GM18511 (cell line): ENCODE data around the gene SNX25.
"Not testable (repeated sequence)": the region's sequence is repeated elsewhere in the genome, so short reads cannot be mapped to it uniquely, and the experiment has no call there.

Experiments used
- ATAC-seq: cut with Tn5 transposase; IDR thresholded peaks from one replicate; pipeline ENCODE4 v1.9.1; 2021; ENCODE audit warnings: mild to moderate bottlenecking, moderate library complexity; ENCODE audit not compliant: unreplicated experiment

The SNX25 gene

GRCh38 chr4:185296665-185297460 lies 87.5 kb downstream of the SNX25 start:
- no peak for ATAC-seq

- no peak for ATAC-seq
These were observed 89.5 kb downstream of the SNX25 start for GRCh38 chr4:185298728-185299430.

- peak; percentile 5 for ATAC-seq
These were observed 95.1 kb downstream of the SNX25 start for GRCh38 chr4:185304541-185304940.

GRCh38 chr4:185304944-185305690 lies 95.7 kb downstream of the SNX25 start:
- ATAC-seq, result peak; percentile 43

GRCh38 chr4:185305979-185306442 lies 96.6 kb downstream of the SNX25 start:
- no peak for ATAC-seq

- ATAC-seq, result peak; percentile 66
These were observed 97.9 kb downstream of the SNX25 start for GRCh38 chr4:185307136-185307950.

- ATAC-seq, result peak; percentile 52
These were observed 100.4 kb downstream of the SNX25 start for GRCh38 chr4:185309770-185310169.

GRCh38 chr4:185311113-185311888 lies 101.9 kb downstream of the SNX25 start:
- ATAC-seq, result peak; percentile 32

GRCh38 chr4:185312699-185313098 lies 103.3 kb downstream of the SNX25 start:
- no peak for ATAC-seq

GRCh38 chr4:185317462-185317861 lies 108.1 kb downstream of the SNX25 start:
- ATAC-seq, result not testable (repeated sequence)

- ATAC-seq, result no peak
These were observed 108.5 kb downstream of the SNX25 start for GRCh38 chr4:185317880-185318279.

GRCh38 chr4:185318679-185319078 lies 109.3 kb downstream of the SNX25 start:
- ATAC-seq, result peak; percentile 51

GRCh38 chr4:185322803-185323202 lies 113.4 kb downstream of the SNX25 start:
- ATAC-seq, result no peak

- no peak for ATAC-seq
These were observed 114.2 kb downstream of the SNX25 start for GRCh38 chr4:185323606-185324005.

- not testable (repeated sequence) for ATAC-seq
These were observed 115.0 kb downstream of the SNX25 start for GRCh38 chr4:185324361-185324760.

- not testable (repeated sequence) for ATAC-seq
These were observed 116.3 kb downstream of the SNX25 start for GRCh38 chr4:185325721-185326120.

- no peak for ATAC-seq
These were observed 119.2 kb downstream of the SNX25 start for GRCh38 chr4:185328586-185328985.

GRCh38 chr4:185329879-185330510 lies 120.6 kb downstream of the SNX25 start:
- not testable (repeated sequence) for ATAC-seq
